Measurements from ENCODE around the gene DUSP8. TPM values are rescaled to one million over a fixed set of nuclear protein-coding genes. Genes with fewer than 3 reads are reported as not detected.

DUSP8 gene
- total RNA-seq, 1 experiment from 2014 or later, result 2.6 TPM

GRCh38 chr11:1519028-1520010 is 52.8 kb downstream of the DUSP8 start:
- intact Hi-C loops (cut with micrococcal nuclease; ENCODE audit: unreplicated experiment), result loop anchor here (5.0 kb wide), 2 partner anchors 317 to 407 kb away; no protein-coding TSS in a partner anchor

DNA sequence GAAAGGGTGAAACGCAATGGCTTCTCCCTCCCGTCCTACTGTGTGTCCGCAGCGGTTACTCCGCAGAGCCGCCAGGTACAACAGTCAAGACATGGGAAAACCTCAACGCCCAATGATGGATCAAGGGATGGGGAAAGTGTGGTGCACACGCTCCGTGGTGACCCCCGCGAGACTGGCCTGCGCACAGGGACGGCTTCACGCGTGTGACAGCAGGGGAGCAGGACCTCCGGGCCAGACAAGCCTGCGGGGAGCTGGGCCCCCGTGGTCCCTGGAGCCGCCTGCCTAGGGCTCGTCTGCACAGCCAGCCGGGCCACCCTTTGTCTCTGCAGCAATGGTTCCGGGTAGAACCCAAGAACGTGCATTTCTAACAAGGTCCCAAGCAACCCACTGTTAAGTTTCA is 53.8 kb downstream of the DUSP8 start:
- no peak overlapping the region for H2AFZ ChIP-seq
- H3K4me3 ChIP-seq, result no peak overlapping the region
- no peaks in the 10 kb centered on the region for H3K79me2 ChIP-seq (ENCODE audit: low read depth)
- no peak overlapping the region for H3K4me2 ChIP-seq
- H3K36me3 ChIP-seq (ENCODE audit: low read depth), result no peaks in the 10 kb centered on the region
- H3F3A ChIP-seq (ENCODE audit: insufficient read depth, low read depth), result peaks cover 2% of the 10 kb centered on the region; the same call in 1 of the 2 replicates
- H3K27ac ChIP-seq, result no peak overlapping the region
- DNase-seq, result no peak
- TF ChIP-seq EZH2 (IDR thresholded peaks at IDR 0.05; ENCODE audit: low read depth) (no peak), CTCF (conservative IDR thresholded peaks at IDR 0.05) (no peak)
- ChIA-PET CTCF (no interaction called here), POLR2A (ENCODE audit: unreplicated experiment) (no interaction called here)
- BruUV-seq (replicated peaks), result no TSS peak
- no peaks in the 10 kb centered on the region for H3K4me1 ChIP-seq (replicated peaks; ENCODE audit: insufficient read depth)
- H4K20me1 ChIP-seq (ENCODE audit: insufficient read depth), result peaks cover 49% of the 10 kb centered on the region
- intact Hi-C loops (cut with micrococcal nuclease; ENCODE audit: unreplicated experiment), result loop anchor here (5.0 kb wide), 2 partner anchors 316 to 406 kb away; no protein-coding TSS in a partner anchor
- no peaks in the 10 kb centered on the region for H3K27me3 ChIP-seq (ENCODE audit: insufficient read depth, low read depth)
- H3K9me3 ChIP-seq (ENCODE audit: insufficient read depth, low read depth), result no peaks in the 10 kb centered on the region
- no peaks in the 10 kb centered on the region for H3K9me2 ChIP-seq (ENCODE audit: insufficient read depth)

More at GRCh38 chr11:1519028-1520010, 52.8 kb downstream of the DUSP8 start:
- Histone ChIP-seq H2AFZ (no peak overlapping the region), H3K4me1 (replicated peaks; ENCODE audit: insufficient read depth) (no peaks in the 10 kb centered on the region), H3K9me3 (ENCODE audit: insufficient read depth, low read depth) (no peaks in the 10 kb centered on the region), H3K79me2 (ENCODE audit: low read depth) (no peaks in the 10 kb centered on the region), H3F3A (ENCODE audit: insufficient read depth, low read depth) (no peaks in the 10 kb centered on the region), H3K4me2 (no peak overlapping the region), H4K20me1 (ENCODE audit: insufficient read depth) (peaks cover 48% of the 10 kb centered on the region), H3K9me2 (ENCODE audit: insufficient read depth) (no peaks in the 10 kb centered on the region), H3K27me3 (ENCODE audit: insufficient read depth, low read depth) (no peaks in the 10 kb centered on the region), H3K27ac (no peak overlapping the region), H3K4me3 (no peak overlapping the region), H3K36me3 (ENCODE audit: low read depth) (no peaks in the 10 kb centered on the region)
- no peak for TF ChIP-seq EZH2 (IDR thresholded peaks at IDR 0.05; ENCODE audit: low read depth)
- TF ChIP-seq CTCF (conservative IDR thresholded peaks at IDR 0.05), result no peak
- ChIA-PET POLR2A (ENCODE audit: unreplicated experiment) (no interaction called here), CTCF (no interaction called here)
- BruUV-seq (replicated peaks), result no TSS peak
- no peak for DNase-seq

DNA sequence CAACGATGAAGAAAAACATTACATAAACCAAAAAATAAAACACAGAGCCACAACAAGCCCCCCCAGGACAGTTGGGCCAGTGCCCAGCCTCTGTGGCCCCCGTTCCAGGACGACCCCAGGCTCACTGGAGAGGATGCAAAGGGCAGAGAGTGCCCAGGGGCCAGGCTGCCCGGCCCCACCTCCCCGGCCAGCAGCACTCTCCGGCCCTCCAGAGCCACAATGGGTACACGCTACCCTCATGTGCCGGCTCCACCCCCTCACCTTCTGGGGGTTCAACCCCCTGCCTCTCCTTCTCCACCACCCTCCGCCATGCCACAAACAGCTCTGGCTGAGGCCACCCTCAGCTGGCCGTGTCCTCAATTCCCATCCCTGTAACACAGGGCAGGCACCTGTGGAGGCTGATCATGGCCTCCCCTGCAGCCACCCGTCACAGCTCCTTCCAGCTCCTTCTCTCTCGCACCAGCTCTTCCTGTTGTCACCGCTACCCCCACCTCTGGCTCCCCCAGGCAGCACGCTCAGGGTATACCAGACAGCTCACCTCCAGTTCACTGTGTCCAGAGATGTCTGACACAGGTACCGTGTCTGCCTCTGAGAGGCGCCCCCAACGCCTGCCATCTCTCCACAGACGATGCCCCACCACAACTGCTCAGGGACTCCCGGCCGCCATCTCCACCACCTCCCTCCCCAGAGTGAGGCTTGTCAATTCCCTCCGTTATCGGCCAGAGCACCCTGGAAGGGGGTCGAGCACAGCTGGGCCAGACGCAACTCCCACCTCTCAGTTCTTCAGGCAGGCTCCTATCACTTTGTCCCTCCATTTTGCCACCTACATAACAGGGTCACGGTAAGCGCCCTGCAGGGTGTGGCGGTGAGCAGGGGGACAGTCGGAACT is 54.7 kb downstream of the DUSP8 start:
- Histone ChIP-seq H3K4me2 (no peak overlapping the region), H3F3A (ENCODE audit: insufficient read depth, low read depth) (peaks cover 8% of the 10 kb centered on the region; the same call in 1 of the 2 replicates), H2AFZ (no peak overlapping the region), H3K79me2 (ENCODE audit: low read depth) (no peaks in the 10 kb centered on the region), H3K9me3 (ENCODE audit: insufficient read depth, low read depth) (no peaks in the 10 kb centered on the region), H4K20me1 (ENCODE audit: insufficient read depth) (peaks cover 46% of the 10 kb centered on the region), H3K27ac (no peak overlapping the region), H3K36me3 (ENCODE audit: low read depth) (no peaks in the 10 kb centered on the region), H3K9me2 (ENCODE audit: insufficient read depth) (no peaks in the 10 kb centered on the region), H3K4me3 (no peak overlapping the region), H3K4me1 (replicated peaks; ENCODE audit: insufficient read depth) (no peaks in the 10 kb centered on the region), H3K27me3 (ENCODE audit: insufficient read depth, low read depth) (no peaks in the 10 kb centered on the region)
- intact Hi-C loops (cut with micrococcal nuclease; ENCODE audit: unreplicated experiment), result loop anchor here (5.0 kb wide), 2 partner anchors 315 to 405 kb away; no protein-coding TSS in a partner anchor
- CTCF ChIA-PET, result no interaction called here
- no peak for DNase-seq
- no TSS peak for BruUV-seq (replicated peaks)
- TF ChIP-seq EZH2 (IDR thresholded peaks at IDR 0.05; ENCODE audit: low read depth), result no peak
- no peak for TF ChIP-seq CTCF (conservative IDR thresholded peaks at IDR 0.05)
- POLR2A ChIA-PET (ENCODE audit: unreplicated experiment), result no interaction called here
